NCI-H2107 (cell line): Measurements from ENCODE around the gene PLXNA4.
"Not testable (repeated sequence)": the region's sequence is repeated elsewhere in the genome, so short reads cannot be mapped to it uniquely, and the experiment has no call there.

Source experiments
- DNase-seq: peaks from one replicate; lab custom pipeline; 2025; lab: John Stamatoyannopoulos, UW

The PLXNA4 gene

GRCh38 chr7:132169730-132170129, 406.5 kb downstream of the PLXNA4 start:
- no peak for DNase-seq

- DNase-seq = no peak
Observed at GRCh38 chr7:132168239-132168638, 408.0 kb downstream of the PLXNA4 start.

DNA sequence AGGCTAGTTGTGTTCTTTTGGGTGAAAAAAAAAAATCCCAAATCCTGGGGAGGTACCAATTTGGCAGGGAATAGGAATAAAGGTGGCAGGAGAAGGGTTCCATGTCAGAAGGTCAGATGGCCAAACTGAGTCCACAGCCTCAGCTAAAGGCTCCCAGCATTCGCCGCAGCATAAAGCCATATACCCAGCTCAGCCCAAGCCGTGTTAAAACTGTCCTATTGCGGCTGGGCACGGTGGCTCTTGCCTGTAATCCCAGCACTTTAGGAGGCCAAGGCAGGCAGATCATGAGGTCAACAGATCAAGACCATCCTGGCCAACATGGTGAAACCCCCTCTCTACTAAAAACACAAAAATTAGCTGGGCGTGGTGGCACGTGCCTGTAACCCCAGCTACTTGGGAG, 410.6 kb downstream of the PLXNA4 start:
- not testable (repeated sequence) for DNase-seq

DNA sequence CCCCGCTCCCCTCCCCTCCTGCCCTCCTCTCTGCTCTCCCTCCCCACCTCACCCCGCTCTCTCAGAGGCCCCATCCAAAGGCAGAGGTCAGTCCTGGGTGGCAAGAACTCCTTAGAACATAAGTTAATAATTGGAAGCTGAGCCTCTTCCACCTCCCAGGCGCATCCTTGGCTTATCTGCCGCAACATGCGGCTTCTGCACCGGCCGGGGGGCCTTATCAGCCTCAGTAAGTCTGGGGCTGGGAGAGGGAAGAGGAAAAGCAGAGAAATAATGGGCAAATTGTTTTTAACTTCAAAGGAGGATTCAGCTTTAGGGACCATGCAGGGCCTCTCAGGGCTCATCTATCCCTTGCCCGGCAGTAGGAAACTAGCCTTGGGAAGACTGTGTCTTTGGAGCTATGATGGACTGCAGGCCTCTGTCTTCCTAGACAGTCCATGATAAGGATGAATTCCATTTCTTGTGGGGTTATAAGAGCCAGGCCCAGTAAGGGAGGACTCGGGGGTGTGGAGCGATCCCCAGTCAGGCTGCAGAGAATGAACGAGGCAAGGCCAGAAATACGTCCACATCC, 411.6 kb downstream of the PLXNA4 start:
- no peak for DNase-seq

- DNase-seq = no peak
Observed at GRCh38 chr7:132162556-132163144, 413.6 kb downstream of the PLXNA4 start.

- no peak for DNase-seq
Observed at GRCh38 chr7:132161976-132162375, 414.3 kb downstream of the PLXNA4 start.

DNA sequence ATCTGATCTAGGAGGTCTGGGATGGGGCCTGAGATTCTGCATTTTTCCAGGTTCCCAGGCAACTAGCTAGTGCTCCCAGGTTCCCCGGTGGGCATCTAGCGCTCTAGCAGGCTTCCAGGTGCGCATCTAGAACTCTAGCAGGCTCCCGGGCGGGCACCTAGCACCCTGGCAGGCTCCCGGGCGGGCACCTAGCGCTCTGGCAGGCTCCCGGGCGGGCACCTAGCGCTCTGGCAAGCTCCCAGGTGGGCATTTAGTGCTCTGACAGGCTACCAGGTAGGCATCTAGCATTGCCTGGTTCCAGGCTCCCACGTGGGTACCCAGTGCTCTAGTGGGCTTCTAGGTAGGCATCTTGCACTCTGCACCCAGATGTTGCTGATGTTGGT, 414.7 kb downstream of the PLXNA4 start:
- DNase-seq = no peak

DNA sequence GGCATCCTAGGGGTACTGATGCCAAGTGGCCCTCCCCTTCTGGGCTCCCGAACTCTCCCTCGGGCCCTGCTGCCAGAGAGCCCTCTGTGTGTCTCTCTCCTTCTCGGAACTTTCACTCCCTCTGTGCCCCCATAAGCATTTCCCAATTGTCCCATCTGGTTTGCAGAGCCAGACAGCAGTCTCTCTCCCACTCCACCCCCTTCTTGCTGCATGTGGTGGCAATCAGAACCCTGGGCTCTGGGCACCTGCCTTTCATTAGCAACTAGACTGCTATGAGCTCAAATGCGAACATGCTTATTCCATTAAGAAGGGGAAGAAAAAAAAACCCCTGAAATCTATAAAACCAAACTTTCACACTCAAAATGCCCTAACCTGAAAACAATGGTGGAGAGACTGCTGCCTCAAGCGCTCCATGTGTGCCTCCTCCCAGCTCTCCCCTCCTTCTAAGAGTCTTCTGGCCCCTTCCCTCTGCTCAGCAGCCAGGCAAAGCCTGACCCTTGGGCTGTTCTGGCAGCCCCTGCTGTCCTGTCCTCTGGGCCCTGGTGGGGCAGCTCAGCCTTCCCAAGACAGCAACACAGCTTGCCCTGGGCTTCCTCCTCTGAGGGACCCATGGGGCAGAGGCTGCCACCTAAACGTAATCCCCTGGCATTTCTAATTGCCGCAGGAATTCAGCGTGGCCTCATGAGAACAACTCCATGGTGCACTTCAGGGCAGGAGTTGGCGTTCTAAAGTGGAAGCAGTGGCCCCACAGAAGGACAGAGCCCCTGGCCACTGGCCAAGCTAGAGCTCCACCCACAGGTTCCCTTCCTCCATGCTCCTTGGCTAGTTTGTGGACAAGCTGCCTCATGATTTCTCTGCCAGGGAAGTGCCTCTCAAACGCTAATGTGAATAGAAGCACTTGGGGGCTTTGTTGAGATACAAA, 415.4 kb downstream of the PLXNA4 start:
- DNase-seq = no peak

GRCh38 chr7:132158841-132159240, 417.4 kb downstream of the PLXNA4 start:
- DNase-seq = no peak

GRCh38 chr7:132158166-132158565, 418.1 kb downstream of the PLXNA4 start:
- DNase-seq = no peak

- DNase-seq = no peak
Observed at GRCh38 chr7:132155715-132156114, 420.6 kb downstream of the PLXNA4 start.

GRCh38 chr7:132154695-132155471, 421.4 kb downstream of the PLXNA4 start:
- DNase-seq = no peak

DNA sequence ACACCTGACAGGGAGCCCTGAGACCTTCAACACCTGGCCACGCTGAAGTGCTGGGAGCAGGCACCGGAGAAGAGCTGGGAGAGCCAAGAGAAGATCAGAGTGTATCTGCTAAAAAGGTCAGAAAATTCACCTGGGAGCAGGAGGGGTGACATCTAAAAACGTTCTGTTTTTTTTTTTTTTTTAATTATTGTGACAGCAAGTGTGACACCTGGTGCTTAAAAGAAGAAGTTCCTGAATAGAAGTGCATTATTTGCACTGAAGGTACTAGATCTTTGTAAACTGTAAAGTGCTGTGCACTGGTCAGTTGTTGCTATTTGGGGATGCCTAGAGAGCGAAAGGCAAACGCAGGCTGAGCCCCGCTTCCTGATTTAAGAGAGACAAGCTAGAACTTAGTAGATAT, 422.0 kb downstream of the PLXNA4 start:
- no peak for DNase-seq

DNA sequence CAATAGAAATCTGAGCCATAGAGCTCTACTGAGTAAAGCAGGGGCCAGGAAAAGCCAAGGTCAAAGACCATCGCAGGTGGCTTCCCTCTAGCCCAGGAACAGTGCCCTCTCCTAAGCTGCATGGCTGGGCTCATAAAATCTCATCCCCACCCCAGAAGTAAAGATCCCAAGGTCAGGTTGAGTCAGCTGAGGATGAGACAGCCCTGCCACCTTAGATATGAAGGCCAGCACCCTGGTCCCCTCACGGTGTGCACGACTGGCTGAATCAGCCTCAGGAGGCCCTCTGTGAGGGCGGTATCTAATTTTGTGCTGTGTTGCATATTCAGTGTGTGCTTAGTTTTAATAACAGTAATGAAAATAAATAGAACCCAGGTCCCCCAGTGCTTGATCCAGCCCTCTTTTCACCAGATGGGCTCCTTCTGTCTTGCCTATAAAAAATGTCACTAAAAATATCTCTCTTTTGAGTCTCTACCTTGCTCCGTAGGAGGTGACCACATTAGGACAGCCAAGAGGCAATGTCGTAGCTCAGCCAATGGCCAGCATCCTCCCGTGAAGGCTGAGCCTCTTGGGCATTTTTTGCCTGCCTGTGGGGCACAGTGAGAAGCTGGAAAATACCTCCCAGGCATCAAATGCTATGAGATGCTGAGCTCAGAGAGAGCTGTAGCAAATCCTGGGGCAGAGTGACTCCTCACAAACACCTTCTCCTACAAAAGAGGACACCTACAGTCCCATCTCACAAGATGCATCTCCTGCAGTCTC, 424.0 kb downstream of the PLXNA4 start:
- DNase-seq = no peak

DNA sequence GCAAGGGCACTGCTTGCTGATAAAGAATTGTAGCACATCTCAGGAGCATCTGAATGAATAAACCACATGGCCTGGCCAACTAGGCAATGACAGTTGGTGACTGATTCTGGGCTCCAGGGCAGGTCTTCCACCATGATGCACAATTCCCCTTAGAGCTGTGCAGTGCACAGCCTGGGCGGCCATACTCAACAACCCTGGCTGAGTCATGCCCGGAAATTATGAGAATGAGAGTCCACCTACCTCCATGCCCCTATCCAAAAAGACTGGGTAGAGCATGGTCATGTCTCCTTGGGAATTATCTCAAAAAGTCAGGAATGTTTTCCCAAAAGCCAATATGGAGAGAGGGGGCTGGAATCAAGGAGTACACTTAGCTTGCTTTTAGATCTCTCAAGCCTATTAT, 425.6 kb downstream of the PLXNA4 start:
- DNase-seq = no peak

GRCh38 chr7:132149436-132150304, 426.6 kb downstream of the PLXNA4 start:
- DNase-seq = no peak

DNA sequence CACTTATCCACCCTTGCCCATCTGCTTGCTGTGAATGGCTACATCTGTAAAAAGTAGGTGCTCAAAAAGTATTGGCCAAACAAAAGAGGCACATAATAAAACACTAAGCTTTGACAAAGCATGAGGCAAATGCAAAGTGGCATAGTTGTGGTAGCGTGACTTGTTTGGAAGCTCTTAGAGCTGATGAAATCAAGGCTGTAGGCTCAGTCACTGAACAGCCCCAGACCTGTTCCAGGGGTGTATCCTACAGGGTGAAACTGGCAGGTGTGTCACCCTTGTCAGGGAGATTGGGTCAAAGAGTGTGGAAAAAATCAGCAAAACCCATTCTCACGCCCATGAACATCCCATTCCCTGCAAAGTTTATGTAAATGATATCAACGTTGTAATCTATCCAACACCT, 427.4 kb downstream of the PLXNA4 start:
- DNase-seq = no peak

DNA sequence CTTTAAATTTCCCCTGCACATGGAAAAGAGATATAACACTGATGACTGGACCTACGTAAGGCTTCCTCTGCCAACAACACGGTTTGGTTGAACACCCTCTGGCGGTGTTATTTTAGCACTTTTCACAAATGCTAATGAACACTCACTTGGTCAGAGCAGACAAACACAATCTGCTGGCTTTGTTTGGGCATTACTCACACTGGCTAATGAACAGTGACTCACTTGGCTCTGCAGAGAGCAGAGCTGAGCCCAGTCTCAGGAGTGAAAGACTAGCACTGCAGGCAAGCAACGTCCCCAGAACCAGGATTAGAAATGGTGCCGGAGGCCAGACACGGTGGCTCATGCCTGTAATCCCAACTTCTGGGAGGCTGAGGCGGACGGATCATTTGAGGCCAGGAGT, 430.8 kb downstream of the PLXNA4 start:
- DNase-seq = no peak

- DNase-seq = no peak
Observed at GRCh38 chr7:132145063-132145462, 431.2 kb downstream of the PLXNA4 start.

DNA sequence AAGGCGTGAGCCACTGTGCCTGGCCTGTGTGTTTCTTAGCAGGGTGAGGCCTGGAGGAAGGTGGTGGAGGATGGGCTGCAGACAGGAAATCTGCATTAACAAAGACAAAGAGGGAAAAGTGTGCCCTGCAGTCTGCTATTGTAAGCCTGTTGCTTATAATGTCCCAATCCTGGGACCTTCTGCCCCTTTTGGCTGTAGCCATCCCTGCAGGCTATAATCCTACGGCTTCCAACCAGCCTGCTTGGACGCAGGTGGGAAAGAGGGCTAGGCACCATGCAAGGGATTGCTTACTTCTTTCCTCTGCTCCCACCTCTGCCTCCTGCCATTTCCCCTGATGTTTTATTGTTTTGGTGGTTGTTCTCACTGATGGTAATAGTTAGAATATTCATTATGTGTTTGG, 434.3 kb downstream of the PLXNA4 start:
- no peak for DNase-seq

DNA sequence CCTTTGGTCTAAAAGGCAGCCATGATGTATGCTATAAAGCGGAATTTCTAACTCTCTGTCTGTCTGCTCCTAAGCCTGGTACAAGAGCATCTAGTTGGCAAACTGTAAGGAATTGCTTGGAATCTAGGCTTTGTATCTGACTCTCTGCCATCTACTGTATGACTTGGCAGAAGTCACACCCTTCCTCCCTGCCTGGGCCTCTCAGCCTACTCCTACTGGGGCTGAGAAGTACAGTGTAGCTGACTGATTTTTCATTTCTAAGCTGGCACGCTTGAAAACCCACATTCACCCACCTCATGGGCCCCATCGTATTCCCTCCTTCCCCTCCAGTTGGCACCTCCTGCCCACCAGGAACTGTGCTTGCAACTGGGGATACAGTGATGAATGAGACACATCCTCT, 435.2 kb downstream of the PLXNA4 start:
- no peak for DNase-seq
